Measurements from ENCODE around the gene MARCHF3.
"Not testable (repeated sequence)": the region's sequence is repeated elsewhere in the genome, so short reads cannot be mapped to it uniquely, and the experiment has no call there.

Gene MARCHF3

GRCh38 chr5:126847826-126848251 is 182.5 kb downstream of the MARCHF3 start:
- DNase-seq (ENCODE audit: low spot score) = no peak

GRCh38 chr5:126847456-126847820 is 182.9 kb downstream of the MARCHF3 start:
- no peak for DNase-seq (ENCODE audit: low spot score)

- DNase-seq (ENCODE audit: low spot score) = no peak
Measured at GRCh38 chr5:126846744-126847455, 183.5 kb downstream of the MARCHF3 start.

GRCh38 chr5:126846344-126846743 is 184.0 kb downstream of the MARCHF3 start:
- no peak for DNase-seq (ENCODE audit: low spot score)

GRCh38 chr5:126845470-126846070 is 184.8 kb downstream of the MARCHF3 start:
- peak; percentile 58 for DNase-seq (ENCODE audit: low spot score)

GRCh38 chr5:126843375-126843774 is 187.0 kb downstream of the MARCHF3 start:
- DNase-seq (ENCODE audit: low spot score) = not testable (repeated sequence)

- not testable (repeated sequence) for DNase-seq (ENCODE audit: low spot score)
Measured at GRCh38 chr5:126839407-126839806, 191.0 kb downstream of the MARCHF3 start.

GRCh38 chr5:126837906-126838539 is 192.3 kb downstream of the MARCHF3 start:
- DNase-seq (ENCODE audit: low spot score) = no peak

GRCh38 chr5:126837242-126837641 is 193.1 kb downstream of the MARCHF3 start:
- no peak for DNase-seq (ENCODE audit: low spot score)

GRCh38 chr5:126836778-126837177 is 193.6 kb downstream of the MARCHF3 start:
- no peak for DNase-seq (ENCODE audit: low spot score)

GRCh38 chr5:126831156-126831555 is 199.2 kb downstream of the MARCHF3 start:
- DNase-seq (ENCODE audit: low spot score) = no peak

- DNase-seq (ENCODE audit: low spot score) = no peak
Measured at GRCh38 chr5:126830061-126830460, 200.3 kb downstream of the MARCHF3 start.

- DNase-seq (ENCODE audit: low spot score) = no peak
Measured at GRCh38 chr5:126829098-126829497, 201.3 kb downstream of the MARCHF3 start.

GRCh38 chr5:126826619-126827215 is 203.6 kb downstream of the MARCHF3 start:
- DNase-seq (ENCODE audit: low spot score) = no peak

GRCh38 chr5:126819253-126819652 is 211.1 kb downstream of the MARCHF3 start:
- no peak for DNase-seq (ENCODE audit: low spot score)

GRCh38 chr5:126818736-126819135 is 211.6 kb downstream of the MARCHF3 start:
- DNase-seq (ENCODE audit: low spot score) = no peak
